GM15510 (cell line): ENCODE data around the gene UBE3D.

Experiments used
- POLR2A ChIP-seq: IDR thresholded peaks from 3 replicates; pipeline ENCODE4 v1.6.1; 2011; ENCODE audit warnings: borderline replicate concordance; ENCODE audit not compliant: insufficient read length; ENCODE audit errors: extremely low read depth

The UBE3D gene, protein sequence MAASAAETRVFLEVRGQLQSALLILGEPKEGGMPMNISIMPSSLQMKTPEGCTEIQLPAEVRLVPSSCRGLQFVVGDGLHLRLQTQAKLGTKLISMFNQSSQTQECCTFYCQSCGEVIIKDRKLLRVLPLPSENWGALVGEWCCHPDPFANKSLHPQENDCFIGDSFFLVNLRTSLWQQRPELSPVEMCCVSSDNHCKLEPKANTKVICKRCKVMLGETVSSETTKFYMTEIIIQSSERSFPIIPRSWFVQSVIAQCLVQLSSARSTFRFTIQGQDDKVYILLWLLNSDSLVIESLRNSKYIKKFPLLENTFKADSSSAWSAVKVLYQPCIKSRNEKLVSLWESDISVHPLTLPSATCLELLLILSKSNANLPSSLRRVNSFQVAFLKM

DNA sequence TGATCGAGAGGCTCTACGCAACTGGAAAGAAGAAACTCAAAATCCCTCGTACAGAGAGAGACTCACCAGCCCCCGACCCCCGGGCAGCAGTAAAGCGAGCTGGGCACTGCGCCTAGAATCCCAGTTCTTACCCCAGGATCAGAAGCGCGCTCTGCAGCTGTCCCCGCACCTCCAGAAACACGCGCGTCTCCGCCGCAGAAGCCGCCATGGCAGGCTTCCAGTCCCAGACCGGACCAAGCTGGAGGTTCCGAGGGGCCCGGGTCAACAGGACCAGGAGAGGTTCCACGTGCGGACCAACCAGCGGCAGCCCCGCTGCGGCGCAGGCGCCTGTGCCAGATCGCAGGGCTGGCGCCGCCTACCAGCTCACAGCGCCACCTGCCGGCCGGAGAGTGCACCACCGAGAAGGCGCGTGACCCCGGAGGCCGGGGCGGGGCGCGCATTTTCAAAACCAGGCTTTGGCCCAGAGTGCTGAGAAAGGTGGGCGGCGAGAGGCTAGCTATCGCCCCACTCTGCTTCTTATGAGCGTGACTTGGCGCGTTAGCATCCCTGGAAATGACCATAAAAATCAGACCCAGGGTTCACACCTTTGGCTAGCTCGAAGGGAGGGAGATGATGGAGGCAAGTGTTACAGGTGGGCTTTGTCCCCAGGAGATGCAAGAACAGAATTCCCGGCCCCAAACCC, at the start of gene UBE3D:
Gene UBE3D (minus strand): TSS at position 331 of the 682 bp plus-strand sequence. CDS start 123 bp downstream, at position 208.
- TF ChIP-seq POLR2A: peak; percentile 90

DNA sequence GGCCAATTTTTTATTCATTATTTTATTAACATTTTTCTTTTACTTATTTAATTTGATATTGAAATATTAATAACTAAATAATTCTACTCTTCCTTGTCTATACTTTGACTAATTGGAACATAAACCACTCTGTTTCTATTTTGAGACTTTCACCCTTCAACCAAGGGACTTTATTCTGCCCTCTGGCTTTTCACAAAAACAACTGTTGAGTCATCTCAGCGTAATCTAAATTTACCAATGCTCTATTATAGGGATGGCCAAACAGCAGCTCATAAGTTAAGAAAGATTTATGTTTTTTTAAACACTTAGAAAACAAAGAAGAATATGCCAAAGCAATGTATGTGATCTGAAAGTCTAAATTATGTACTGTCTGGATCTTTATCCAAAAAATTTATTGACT, 48.5 kb upstream of the UBE3D start:
- TF ChIP-seq POLR2A: no peak

DNA sequence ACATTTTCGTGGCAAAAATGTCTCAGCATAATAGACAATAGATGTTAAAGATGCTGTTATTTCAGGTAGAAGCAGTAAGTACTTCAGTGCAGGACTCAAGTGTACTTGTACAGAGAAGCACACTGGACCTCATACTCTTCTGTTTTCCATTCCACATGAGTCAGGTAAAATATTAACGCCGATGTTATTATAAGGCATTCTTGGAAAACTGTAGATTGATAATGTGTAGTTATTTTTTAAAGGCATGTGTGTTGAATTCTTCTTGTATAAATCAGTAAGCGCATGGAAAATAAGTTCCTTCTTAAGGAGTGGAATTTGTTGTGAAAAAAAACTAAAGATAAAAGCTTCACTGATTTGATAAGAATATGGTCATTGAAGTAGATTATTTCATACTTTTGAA, 47.6 kb upstream of the UBE3D start:
- no peak for TF ChIP-seq POLR2A

DNA sequence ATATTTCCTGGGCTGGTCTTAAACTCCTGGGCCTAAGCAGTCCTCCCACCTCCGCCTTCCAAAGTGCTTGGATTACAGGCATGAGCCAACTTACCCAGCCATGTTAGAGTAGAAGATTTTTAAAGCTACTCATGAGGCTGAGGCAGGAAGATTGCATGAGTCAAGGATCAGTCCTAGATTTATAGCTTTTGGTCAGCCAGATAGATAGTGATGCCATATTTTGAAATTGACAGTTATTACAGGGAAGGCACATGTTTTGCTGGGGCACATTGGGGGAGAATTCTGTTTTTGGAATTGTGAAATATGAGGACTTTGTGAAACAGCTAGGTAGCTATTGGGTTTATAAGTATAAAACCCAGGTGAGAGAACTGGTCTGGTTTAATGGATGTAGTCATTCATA, 42.7 kb upstream of the UBE3D start:
- TF ChIP-seq POLR2A: no peak

DNA sequence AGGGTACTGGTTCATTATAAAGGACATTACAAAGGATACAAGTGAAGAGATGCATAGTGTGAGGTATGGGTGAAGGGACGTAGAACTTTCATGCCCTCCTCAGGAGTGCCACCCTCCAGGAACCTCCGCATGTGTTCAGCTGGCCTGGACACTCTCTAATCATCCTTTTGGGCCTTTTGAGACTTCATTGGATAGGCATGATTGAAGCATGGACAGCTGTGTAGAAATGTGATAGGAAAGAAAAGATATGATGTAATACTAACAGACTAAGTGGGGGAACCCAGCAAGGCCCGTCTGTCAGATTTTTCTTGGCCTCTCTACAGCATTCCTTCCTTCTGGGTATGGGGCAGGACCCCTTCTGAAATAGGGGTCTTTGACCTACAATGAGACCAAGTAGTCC, 32.9 kb upstream of the UBE3D start:
- TF ChIP-seq POLR2A: no peak

DNA sequence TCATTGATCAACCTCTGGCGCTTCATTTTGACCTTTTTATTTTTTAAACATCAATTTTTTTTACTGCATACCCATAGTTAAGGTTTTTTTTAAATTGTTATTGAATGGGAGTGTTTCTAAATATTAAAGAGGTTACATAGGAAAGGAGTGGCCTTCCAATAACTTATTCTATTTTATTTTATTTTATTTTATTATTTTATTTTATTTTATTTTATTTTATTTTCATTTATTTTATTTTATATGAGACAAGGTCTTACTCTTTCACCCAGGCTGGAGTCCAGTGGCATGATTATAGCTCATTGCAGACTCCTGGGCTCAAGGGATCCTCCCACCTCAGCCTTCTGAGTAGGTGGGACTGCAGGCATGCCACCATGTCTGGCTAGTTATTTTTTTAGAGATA, 32.0 kb upstream of the UBE3D start:
- no peak for TF ChIP-seq POLR2A

DNA sequence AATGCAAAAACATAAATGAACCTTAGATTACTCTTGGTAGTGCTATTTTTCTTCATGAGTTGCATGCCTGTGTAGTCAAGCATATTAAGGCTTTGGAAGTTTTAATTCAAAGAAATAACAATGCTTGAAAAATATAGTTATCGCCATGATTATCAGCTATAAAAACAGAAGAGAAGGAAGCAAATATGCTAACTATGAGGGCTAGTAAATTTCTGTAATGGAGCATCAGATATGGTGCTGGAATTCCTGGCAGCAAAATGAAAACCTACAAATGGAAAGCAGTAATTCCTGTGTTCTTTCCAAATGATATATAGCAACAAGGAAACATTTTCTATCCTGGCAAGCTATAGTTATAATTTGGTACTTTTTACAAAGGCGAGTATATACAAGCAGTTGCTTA, 31.6 kb upstream of the UBE3D start:
- no peak for TF ChIP-seq POLR2A

DNA sequence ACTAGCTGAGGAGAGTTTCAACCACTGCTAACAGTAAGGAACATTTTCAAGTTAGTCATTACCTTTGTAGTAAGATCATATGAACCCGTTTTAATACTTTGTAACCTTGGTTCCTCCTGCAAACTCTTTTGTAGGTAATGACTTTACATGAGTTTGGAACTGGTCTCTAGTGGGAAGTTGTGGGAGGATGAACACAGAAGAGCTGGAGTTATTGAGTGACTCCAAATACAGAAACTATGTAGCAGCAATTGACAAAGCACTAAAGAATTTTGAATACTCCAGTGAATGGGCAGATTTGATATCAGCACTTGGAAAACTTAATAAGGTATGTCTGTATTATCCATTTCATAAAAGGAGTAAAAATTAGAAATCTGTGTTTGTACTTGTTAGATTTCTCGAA, 31.1 kb upstream of the UBE3D start:
- no peak for TF ChIP-seq POLR2A

DNA sequence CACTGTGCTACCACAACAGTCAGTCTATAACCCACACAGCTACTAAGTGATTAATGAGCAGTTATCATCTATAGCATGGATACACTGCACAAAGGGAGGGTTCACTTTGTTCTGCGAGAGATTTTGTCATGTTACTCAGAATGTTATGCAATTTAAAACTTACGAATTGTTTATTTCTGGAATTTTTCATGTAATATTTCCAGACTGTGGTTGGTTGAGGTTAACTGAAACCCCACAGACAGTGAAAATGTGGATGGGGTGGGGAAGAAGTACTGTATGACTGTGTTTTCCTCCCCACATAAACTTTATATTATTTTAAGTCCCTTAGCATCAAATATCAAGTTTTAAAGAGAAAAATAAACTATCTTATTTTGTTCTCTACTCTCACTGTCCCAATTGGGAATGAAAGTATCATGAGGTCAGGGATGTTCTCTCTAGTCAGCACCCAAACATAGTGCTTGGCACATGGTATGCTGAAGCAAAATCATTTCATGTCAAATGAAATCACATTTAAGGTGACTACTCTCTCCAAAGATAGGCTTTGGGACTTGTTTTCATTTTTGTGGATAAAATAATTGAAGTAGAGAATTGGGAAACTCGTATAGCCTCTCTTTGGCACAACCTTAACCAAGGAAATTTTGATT, 27.2 kb upstream of the UBE3D start:
- no peak for TF ChIP-seq POLR2A

DNA sequence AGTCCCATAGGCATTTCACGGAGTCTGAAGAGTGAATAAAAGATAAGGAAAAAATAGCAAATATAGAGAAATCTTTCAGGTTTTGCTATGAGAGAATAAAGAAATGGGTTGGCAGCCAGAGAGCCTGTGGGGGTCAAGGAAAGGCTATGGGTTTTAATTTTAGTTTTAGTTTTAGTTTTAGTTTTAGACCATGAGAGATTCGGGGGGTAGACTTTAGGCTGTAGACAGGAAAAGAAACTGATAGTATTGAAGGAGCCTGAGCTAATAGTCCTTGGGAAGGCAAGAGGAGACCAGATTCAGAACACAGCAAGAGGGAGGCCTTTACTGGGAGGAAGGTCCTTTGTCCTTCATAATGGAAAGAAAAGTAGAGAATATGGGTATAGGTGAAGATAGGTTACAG, 21.1 kb upstream of the UBE3D start:
- no peak for TF ChIP-seq POLR2A

DNA sequence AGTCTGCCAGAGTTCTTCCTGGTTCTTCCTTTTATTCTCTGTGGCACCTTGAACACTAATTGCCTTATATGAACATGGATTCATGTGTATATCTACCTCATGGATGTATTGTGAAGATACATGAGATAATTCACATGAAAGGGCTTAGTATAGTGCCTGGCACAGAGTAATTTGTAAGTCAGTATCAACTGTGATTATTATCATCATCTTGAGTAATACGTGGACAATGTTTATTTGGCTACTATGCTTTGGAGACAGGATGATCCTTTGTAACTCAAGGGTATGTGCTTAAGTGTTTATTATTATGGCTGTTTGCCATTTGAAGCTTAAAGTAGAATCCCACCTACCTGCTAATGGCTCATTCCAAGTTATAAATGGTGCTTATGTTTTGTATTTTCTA, 17.8 kb upstream of the UBE3D start:
- no peak for TF ChIP-seq POLR2A

DNA sequence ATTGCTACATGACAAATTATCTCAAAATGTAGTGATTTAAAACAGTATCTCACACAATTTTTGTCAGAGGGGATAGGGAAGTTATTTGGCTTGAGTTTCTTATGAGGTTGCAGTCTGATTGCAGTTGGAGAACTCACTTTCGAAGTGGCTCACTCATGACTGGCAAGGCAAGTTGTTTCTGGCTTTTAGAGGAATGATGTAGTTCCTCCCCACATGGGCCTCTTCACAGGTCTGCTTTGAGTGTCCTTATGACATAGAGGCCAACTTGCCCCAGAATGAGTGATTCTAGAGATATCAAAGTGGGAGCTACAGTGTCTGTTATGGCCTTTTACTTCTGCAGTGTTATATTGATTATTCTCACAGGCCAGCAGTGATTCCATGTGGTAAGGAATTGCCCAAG, 8.0 kb upstream of the UBE3D start:
- no peak for TF ChIP-seq POLR2A

DNA sequence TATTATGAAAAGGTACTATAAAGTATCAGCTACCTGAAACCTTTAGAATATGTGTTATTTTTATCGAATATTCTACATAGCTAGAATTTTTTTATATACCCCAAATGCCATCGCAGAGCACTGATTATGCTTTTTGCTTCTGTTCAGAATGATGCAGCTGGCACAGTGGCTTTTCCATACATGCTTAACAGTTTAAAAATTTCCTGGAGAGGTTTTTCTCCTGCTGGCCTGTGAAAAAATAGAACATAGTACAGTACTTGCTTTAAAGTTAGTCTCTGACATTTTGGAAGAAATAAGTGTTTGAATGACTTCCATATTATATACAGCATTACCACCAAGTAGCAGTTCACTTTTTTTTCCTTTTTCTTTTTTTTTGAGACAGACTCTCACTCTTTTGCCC, 7.1 kb upstream of the UBE3D start:
- no peak for TF ChIP-seq POLR2A

DNA sequence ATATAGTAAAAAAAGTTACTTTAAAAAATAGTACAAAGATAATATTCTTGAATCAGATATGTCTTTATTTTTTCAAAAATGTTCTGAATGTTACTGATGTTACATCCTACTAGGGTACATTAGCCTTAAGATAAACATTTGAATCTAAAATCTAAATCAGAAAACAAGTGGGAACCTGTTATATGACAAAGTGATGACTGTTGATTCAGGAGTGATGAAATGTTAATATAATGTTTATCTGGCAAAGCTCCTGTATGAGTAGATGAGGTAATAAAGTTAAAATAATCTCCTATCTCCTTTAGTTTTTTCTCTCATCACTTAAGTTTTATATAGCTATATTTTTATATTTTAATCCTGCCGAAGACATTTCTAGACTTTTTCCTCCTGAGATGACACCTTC, 6.1 kb upstream of the UBE3D start:
- TF ChIP-seq POLR2A: no peak

DNA sequence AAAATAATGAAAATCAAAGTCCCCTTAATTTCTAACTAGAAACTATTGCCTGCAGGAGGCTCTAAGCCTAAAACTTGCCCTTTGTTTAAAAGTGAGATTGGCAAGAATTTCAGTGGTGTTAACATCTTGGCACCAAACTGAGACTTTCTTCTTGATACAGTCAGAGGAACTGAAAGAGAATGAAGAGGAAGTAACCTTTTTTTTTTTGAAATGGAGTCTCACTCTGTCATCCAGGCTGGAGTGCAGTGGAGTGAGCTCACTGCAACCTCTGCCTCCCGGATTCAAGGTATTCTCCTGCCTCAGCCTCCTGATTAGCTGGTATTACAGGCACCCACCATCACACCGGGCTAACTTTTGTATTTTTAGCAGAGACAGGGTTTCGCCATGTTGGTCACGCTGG, 5.4 kb upstream of the UBE3D start:
- no peak for TF ChIP-seq POLR2A

DNA sequence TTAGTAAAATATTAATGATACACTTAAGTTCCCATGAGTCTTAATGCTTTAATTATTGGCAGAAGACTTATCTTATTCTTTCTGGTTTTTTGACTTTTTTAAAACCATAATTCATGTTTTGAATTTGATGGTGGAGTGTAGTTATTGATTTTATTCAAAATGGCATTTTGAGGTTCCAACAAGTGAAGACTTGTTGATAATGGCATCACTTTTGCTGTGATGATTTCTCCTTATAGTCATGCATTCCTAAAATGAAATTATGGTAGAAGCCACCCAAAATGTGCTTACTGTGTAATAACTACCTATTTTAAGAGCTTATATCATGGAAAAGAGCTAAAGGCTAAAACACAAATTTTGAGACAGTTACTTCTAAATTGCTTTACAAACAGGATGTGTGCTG, 4.0 kb upstream of the UBE3D start:
- TF ChIP-seq POLR2A: no peak

DNA sequence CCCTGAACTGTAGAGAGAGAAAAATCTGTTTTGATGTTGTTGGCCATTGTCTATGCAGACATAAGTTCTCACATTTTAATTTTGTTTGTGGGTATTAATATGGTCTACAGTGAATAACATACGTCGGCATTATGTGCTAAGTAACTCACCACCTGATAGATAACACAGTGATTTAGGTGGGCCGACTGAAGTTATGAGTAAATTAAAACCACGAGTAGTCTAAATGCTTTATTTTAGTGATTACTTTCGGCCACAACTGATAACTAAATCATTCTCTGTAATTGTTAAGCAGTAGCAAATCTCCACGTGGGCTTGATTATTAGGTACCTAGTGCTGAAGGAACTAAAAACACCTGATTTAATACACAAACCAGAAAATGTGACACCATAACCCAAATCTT, 3.0 kb upstream of the UBE3D start:
- no peak for TF ChIP-seq POLR2A
